ENCODE data around the gene NUBP2. TPM values are rescaled to one million over a fixed set of nuclear protein-coding genes. Genes with fewer than 3 reads are reported as not detected.

NUBP2 gene
- total and polyA plus RNA-seq, 2 donors (not counting 3 experiments of a cell fraction or from before 2014, with no cell fraction given) = 55.0 to 69.6 TPM

GRCh38 chr16:1815461-1815860, 32.7 kb downstream of the NUBP2 start:
- Histone ChIP-seq H4K20me1 (replicated peaks; ENCODE audit: control insufficient read depth, extremely low read depth, insufficient read depth, low read length) (no peaks in the 10 kb centered on the region), H3K27ac (ENCODE audit: insufficient read depth, low read depth, low read length) (no peak overlapping the region), H3K9me1 (replicated peaks; ENCODE audit: control insufficient read depth, extremely low read depth, insufficient read depth, low read length) (no peaks in the 10 kb centered on the region), H3K9ac (replicated peaks; ENCODE audit: extremely low read depth, insufficient read depth, low read length) (no peak overlapping the region), H3K4me1 (ENCODE audit: control insufficient read depth, extremely low read depth, insufficient read depth, low read length) (no peaks in the 10 kb centered on the region), H3K36me3 (ENCODE audit: control insufficient read depth in 2 of 2, extremely low read depth in 1 of 2, insufficient read depth in 2 of 2, low read length in 2 of 2) (peaks cover 0 to 27% of the 10 kb centered on the region in 2 experiments), H2AFZ (ENCODE audit: low read depth, low read length) (no peak overlapping the region), H3K4me3 (replicated peaks in 1 of 3; ENCODE audit: insufficient read depth in 1 of 3, low read depth in 1 of 3, low read length in 3 of 3) (no peak overlapping the region), H3K9me3 (replicated peaks; ENCODE audit: control insufficient read depth, insufficient read depth, low read length) (no peaks in the 10 kb centered on the region), H3K79me2 (ENCODE audit: control insufficient read depth, insufficient read depth, low read length) (no peaks in the 10 kb centered on the region), H3K27me3 (ENCODE audit: control insufficient read depth in 2 of 2, insufficient read depth in 2 of 2, low read length in 2 of 2) (no peaks in the 10 kb centered on the region), H3K4me2 (ENCODE audit: insufficient read depth, low read length) (no peak overlapping the region)
- ChIA-PET CTCF (interaction anchor here (0.7 kb wide), 1 partner anchor 43 kb away, joined by 4 read pairs; no protein-coding TSS in a partner anchor), POLR2A (no interaction called here)
- FAIRE-seq (no peak), DNase-seq (ENCODE audit: low read depth, low spot score) (no peak)
- dilution Hi-C loops (cut with MboI; ENCODE audit: extremely low pct_ligation_motif_present, low sequenced_read_pairs) (no loop called here), intact Hi-C loops (cut with micrococcal nuclease) (no loop called here)
- BruUV-seq (replicated peaks) = no TSS peak
- TF ChIP-seq POLR2AphosphoS5 (IDR thresholded peaks at IDR 0.05; ENCODE audit: insufficient read depth, low read depth, low read length) (no peak), JUN (IDR thresholded peaks at IDR 0.05; ENCODE audit: borderline replicate concordance, insufficient read depth, insufficient read length, low read depth) (no peak), POLR2A (IDR thresholded peaks at IDR 0.05; ENCODE audit: low read depth, low read length) (no peak), CTCF (IDR thresholded peaks at IDR 0.05; ENCODE audit: extremely low read depth in 1 of 2, insufficient read depth in 1 of 2, low read depth in 1 of 2, low read length in 2 of 2) (no peak), FOS (IDR thresholded peaks at IDR 0.05; ENCODE audit: borderline replicate concordance, insufficient read depth, low read length) (no peak), GATA2 (IDR thresholded peaks at IDR 0.05; ENCODE audit: insufficient read depth, insufficient read length, low read depth, low read length) (no peak), MAX (IDR thresholded peaks at IDR 0.05; ENCODE audit: insufficient read depth, insufficient read length) (no peak), EZH2 (IDR thresholded peaks at IDR 0.05; ENCODE audit: borderline replicate concordance, low read depth, low read length, severe bottlenecking) (no peak), MYC (IDR thresholded peaks at IDR 0.05; ENCODE audit: low read depth, low read length) (no peak)
